GM18873 (cell line): Measurements from ENCODE around the gene MAU2.

Experiments
- ATAC-seq: cut with Tn5 transposase; IDR thresholded peaks from one replicate; pipeline ENCODE4 v1.9.1; 2021; ENCODE audit warnings: mild to moderate bottlenecking, moderate library complexity, moderate number of reproducible peaks; ENCODE audit not compliant: unreplicated experiment, low FRiP score

The MAU2 gene

GRCh38 chr19:19320361-19321140 lies at the start of gene MAU2, which contains the start of gene SUGP1:
MAU2 (plus strand) TSS chr19:19320829; CDS start chr19:19320860, 31 bp downstream.
SUGP1 (minus strand) TSS chr19:19320509; CDS start chr19:19320496, 13 bp downstream.
- peak; percentile 84 for ATAC-seq

- no peak for ATAC-seq
Observed at GRCh38 chr19:19271828-19272599, 48.6 kb upstream of the MAU2 start.

GRCh38 chr19:19274146-19274545 lies 46.5 kb upstream of the MAU2 start:
- no peak for ATAC-seq

GRCh38 chr19:19274716-19275565 lies 45.7 kb upstream of the MAU2 start:
- ATAC-seq = no peak

- no peak for ATAC-seq
Observed at GRCh38 chr19:19276386-19276785, 44.2 kb upstream of the MAU2 start.

- ATAC-seq = no peak
Observed at GRCh38 chr19:19276851-19277250, 43.8 kb upstream of the MAU2 start.

GRCh38 chr19:19278315-19278714 lies 42.3 kb upstream of the MAU2 start:
- ATAC-seq = no peak

- ATAC-seq = no peak
Observed at GRCh38 chr19:19279062-19279612, 41.5 kb upstream of the MAU2 start.

- no peak for ATAC-seq
Observed at GRCh38 chr19:19279853-19280252, 40.8 kb upstream of the MAU2 start.

- no peak for ATAC-seq
Observed at GRCh38 chr19:19280561-19280960, 40.1 kb upstream of the MAU2 start.

GRCh38 chr19:19285686-19286085 lies 34.9 kb upstream of the MAU2 start:
- no peak for ATAC-seq

- ATAC-seq = no peak
Observed at GRCh38 chr19:19292607-19293006, 28.0 kb upstream of the MAU2 start.

GRCh38 chr19:19294914-19295313 lies 25.7 kb upstream of the MAU2 start:
- no peak for ATAC-seq

GRCh38 chr19:19296953-19297689 lies 23.5 kb upstream of the MAU2 start:
- no peak for ATAC-seq

- ATAC-seq = no peak
Observed at GRCh38 chr19:19297759-19298158, 22.9 kb upstream of the MAU2 start.

GRCh38 chr19:19300613-19301012 lies 20.0 kb upstream of the MAU2 start:
- ATAC-seq = no peak

- no peak for ATAC-seq
Observed at GRCh38 chr19:19303411-19303810, 17.2 kb upstream of the MAU2 start.

- ATAC-seq = no peak
Observed at GRCh38 chr19:19304186-19304965, 16.3 kb upstream of the MAU2 start.

- no peak for ATAC-seq
Observed at GRCh38 chr19:19305066-19305465, 15.6 kb upstream of the MAU2 start.
